Activated T-helper 1 cell treated with anti-CD3 and anti-CD28 coated beads, Interleukin-2, amount 50 U/mL, for 16 hours (primary cell): ENCODE results near the gene NLGN2.

Experiments
- DNase-seq, 2 donors: peaks; one replicate each; pipeline ENCODE4 v3.0.0-alpha.2; 2020; ENCODE audit warnings: low read depth in 1 of 2, low spot score in 1 of 2

Gene NLGN2

DNA sequence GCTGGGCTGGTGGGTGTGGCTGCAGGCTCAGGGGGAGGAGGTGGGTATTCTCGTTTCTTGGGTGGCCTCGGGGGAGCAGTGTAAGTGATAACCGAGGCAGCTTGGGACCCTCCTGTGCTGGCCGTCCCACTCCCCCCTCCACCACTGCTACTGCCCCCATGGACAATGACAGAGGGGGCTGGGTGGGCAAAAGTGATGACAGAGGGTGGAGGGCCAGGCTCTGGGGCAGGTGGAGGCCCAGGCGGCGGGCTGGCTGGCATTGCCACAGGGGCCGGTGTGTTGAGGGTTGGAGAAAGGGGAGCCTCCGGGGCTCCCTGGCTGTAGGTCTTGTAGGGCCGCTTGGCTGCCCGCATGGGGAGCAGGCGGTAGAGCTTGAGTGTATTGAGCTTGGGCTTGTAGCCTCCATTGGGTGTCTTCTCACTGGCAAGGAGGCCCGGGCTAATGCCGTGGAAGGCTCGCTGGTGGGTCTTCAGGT, 55.8 kb downstream of the NLGN2 start:
- DNase-seq = no peak

DNA sequence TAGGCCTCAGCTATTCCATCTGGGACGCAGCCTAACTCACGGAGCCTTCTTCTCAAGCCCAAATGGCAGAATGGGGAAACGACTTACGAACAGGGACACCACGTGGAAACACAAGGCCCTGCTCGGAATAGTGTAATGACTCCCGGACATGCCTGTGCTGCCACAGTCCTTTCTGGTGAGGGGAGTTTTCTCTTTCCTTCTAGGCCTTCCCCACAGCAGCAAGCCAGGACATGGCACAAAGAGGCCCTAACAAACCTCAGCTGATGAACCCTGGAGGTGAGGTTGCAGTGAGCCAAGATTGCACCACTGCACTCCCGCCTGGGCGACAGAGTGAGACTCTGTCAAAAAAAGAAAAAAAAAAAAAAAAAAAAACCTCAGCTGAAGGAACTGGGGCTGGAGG, 56.4 kb downstream of the NLGN2 start:
- no peak for DNase-seq

DNA sequence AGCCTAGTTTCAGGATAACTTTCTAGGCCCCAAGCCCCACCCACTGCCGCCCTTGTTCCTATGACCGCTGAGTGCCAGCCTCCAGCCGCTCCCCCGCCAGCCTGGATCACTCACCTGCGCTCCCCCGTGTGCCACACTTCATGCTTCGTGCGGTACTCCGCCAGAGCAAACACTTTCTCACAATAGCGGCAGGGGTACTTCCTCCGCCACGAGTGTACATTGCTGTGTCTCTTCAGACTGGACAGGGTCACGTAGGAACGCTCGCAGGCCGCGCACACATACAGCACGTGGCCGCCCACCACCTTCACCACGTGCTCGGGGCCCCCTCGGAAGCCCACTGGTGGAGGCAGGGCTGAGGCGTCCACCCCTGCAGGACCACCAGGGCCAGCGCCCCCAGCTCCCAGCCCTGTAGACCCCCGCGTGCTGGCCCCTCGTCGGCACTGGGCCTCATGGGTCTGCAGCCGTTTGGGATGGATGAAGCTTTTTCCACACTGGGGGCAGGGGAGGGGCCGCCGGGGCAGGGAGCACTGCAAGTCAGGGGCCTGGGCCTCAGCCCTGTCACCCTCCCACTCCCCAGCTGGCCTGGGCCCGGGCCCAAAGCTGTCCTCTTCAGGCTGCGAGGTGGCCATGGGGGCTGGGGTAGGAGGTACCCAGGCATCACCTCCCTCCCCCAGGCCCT, 58.1 kb downstream of the NLGN2 start:
- DNase-seq = no peak

DNA sequence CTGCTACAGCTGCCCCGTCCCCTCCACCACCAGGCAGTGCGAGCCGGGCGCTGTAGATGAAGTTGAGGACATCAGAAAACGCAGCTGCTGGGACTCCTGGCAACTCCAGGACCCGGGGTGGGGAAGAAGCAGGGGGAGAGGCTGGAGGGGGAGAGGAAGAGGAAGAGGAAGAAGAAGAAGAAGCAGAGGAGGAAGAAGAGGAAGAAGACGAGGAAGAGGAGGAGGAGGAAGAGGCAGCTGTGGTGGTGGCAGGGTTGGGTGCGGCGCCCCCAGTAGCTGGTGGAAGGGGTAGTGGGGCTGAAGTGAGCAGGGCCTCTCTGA, 58.6 kb downstream of the NLGN2 start:
- DNase-seq = no peak

- DNase-seq = no peak
These were observed 59.1 kb downstream of the NLGN2 start for GRCh38 chr17:7466639-7467341.

DNA sequence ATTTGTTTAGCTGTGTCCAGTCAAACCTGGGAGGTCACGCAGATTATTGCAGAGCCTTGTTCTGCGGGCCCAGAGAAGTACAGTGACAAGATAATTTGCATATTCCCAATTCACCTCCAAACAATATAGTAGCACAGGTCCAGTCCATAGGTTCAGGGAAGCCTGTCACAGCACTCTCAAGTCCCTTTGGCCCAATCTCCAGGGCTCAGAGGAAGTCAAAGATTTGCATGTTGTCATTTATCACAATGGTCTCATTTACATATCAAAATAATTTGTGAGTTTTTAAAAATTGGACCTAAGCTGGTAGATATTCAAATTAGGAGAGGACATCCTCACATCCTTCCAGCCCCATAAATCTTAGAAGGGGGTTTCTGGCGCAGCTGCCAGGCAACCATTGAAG, 59.9 kb downstream of the NLGN2 start:
- no peak for DNase-seq

- DNase-seq = no peak
These were observed 60.6 kb downstream of the NLGN2 start for GRCh38 chr17:7468290-7468689.

DNA sequence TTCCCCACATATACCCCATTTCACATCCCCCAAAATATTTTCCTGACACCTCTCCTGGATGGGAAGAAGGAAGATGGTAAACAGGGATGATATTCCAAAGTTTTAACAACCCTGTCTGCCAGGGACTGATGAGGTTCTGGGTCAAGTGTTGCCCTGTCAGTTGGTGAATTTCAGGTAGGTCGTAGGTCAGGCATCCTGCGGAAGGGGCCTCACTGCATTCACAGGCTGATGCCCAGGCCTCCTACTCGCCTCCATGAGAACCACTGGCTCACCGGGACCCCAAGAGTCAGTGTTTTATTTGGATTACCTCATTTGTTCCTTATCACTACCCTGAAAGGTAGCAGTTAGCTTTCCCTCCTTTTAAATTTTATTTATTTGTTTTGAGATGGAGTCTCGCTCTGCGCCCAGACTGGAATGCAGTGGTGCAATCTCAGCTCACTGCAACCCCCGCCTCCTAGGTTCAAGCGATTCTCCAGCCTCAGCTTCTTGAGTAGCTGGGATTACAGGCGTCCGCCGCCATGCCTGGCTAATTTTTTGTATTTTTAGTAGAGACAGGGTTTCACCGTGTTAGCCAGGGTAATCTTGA, 61.3 kb downstream of the NLGN2 start:
- no peak for DNase-seq
